ENCODE results near the gene SLC23A3.

SLC23A3 gene

GRCh38 chr2:219175928-219176817 lies 6.3 kb upstream of the SLC23A3 start:
- DNase-seq: no peak

GRCh38 chr2:219175486-219175885 lies 5.7 kb upstream of the SLC23A3 start:
- no peak for DNase-seq

GRCh38 chr2:219174801-219175200 lies 5.0 kb upstream of the SLC23A3 start:
- no peak for DNase-seq

GRCh38 chr2:219174146-219174545 lies 4.3 kb upstream of the SLC23A3 start:
- no peak for DNase-seq

- no peak for DNase-seq
These were observed 3.3 kb upstream of the SLC23A3 start for GRCh38 chr2:219173176-219173575.

GRCh38 chr2:219172231-219173154 lies 2.7 kb upstream of the SLC23A3 start:
- DNase-seq: no peak

- peak; percentile 13 to 28 for DNase-seq
These were observed 1.4 kb upstream of the SLC23A3 start for GRCh38 chr2:219171231-219171651.

- no peak for DNase-seq
These were observed 897 bp downstream of the SLC23A3 start for GRCh38 chr2:219168932-219169331.

GRCh38 chr2:219168526-219168925 lies 1.3 kb downstream of the SLC23A3 start:
- no peak for DNase-seq

GRCh38 chr2:219167997-219168396 lies 1.8 kb downstream of the SLC23A3 start:
- no peak for DNase-seq

GRCh38 chr2:219165058-219165911 lies 4.5 kb downstream of the SLC23A3 start:
- no peak for DNase-seq

GRCh38 chr2:219163156-219163555 lies 6.7 kb downstream of the SLC23A3 start:
- no peak for DNase-seq

GRCh38 chr2:219161097-219161496 lies 8.7 kb downstream of the SLC23A3 start:
- DNase-seq: no peak

- DNase-seq: peak; percentile 55 to 62
These were observed 9.4 kb downstream of the SLC23A3 start, which contains the start of gene NHEJ1 for GRCh38 chr2:219160186-219161017. TSS of gene NHEJ1 (minus strand) at chr2:219160815. CDS start at chr2:219158362, 2,453 bp downstream.

GRCh38 chr2:219159771-219160185 lies 10.1 kb downstream of the SLC23A3 start:
- DNase-seq: no peak

GRCh38 chr2:219158586-219158985 lies 11.2 kb downstream of the SLC23A3 start:
- DNase-seq: no peak

- no peak for DNase-seq
These were observed 11.8 kb downstream of the SLC23A3 start for GRCh38 chr2:219158025-219158424.

GRCh38 chr2:219157396-219157795 lies 12.4 kb downstream of the SLC23A3 start:
- no peak for DNase-seq

- DNase-seq: peak; percentile 28 to 65
These were observed 14.7 kb downstream of the SLC23A3 start for GRCh38 chr2:219155054-219155644.

- no peak for DNase-seq
These were observed 20.2 kb downstream of the SLC23A3 start for GRCh38 chr2:219149667-219150066.

- no peak for DNase-seq
These were observed 27.5 kb downstream of the SLC23A3 start for GRCh38 chr2:219142329-219142728.

Data from Kasumi-1 (cell line).